ENCODE data around the gene PNMA8A.

Gene PNMA8A

GRCh38 chr19:46471116-46471733 lies at the start of gene PNMA8A:
Gene PNMA8A, minus strand, starts transcription at chr19:46471563. Its CDS starts 528 bp downstream, at chr19:46471035.
- Histone ChIP-seq H3K27me3 (ENCODE audit: control insufficient read depth, insufficient read depth, low read length) (no peaks in the 10 kb centered on the region), H3K4me3 (ENCODE audit: low read length) (peak within 1 kb of the TSS; percentile 66), H3K9ac (ENCODE audit: low read length) (no peak within 1 kb of the TSS), H3K36me3 (ENCODE audit: control insufficient read depth, insufficient read depth, low read length) (no peaks in the 10 kb centered on the region), H3K27ac (ENCODE audit: low read depth, low read length) (peak within 1 kb of the TSS; percentile 72), H3K4me1 (ENCODE audit: control insufficient read depth, insufficient read depth, low read length) (peaks cover 5% of the 10 kb centered on the region)

- Histone ChIP-seq H3K27me3 (ENCODE audit: control insufficient read depth, insufficient read depth, low read length) (no peaks in the 10 kb centered on the region), H3K4me1 (ENCODE audit: control insufficient read depth, insufficient read depth, low read length) (no peaks in the 10 kb centered on the region), H3K36me3 (ENCODE audit: control insufficient read depth, insufficient read depth, low read length) (no peaks in the 10 kb centered on the region)
Observed at GRCh38 chr19:46520616-46521015, 49.3 kb upstream of the PNMA8A start.

GRCh38 chr19:46517471-46517870 lies 46.1 kb upstream of the PNMA8A start:
- Histone ChIP-seq H3K9ac (ENCODE audit: low read length) (no peak overlapping the region), H3K4me1 (ENCODE audit: control insufficient read depth, insufficient read depth, low read length) (peaks cover 2% of the 10 kb centered on the region), H3K4me3 (ENCODE audit: low read length) (no peak overlapping the region), H3K27ac (ENCODE audit: low read depth, low read length) (no peak overlapping the region), H3K27me3 (ENCODE audit: control insufficient read depth, insufficient read depth, low read length) (peaks cover 6% of the 10 kb centered on the region), H3K36me3 (ENCODE audit: control insufficient read depth, insufficient read depth, low read length) (no peaks in the 10 kb centered on the region)

More at GRCh38 chr19:46520616-46521015, 49.3 kb upstream of the PNMA8A start:
- H3K27ac ChIP-seq (ENCODE audit: low read depth, low read length) = no peak overlapping the region
- no peak overlapping the region for H3K4me3 ChIP-seq (ENCODE audit: low read length)
- no peak overlapping the region for H3K9ac ChIP-seq (ENCODE audit: low read length)

- H3K36me3 ChIP-seq (ENCODE audit: control insufficient read depth, insufficient read depth, low read length) = no peaks in the 10 kb centered on the region
- no peak overlapping the region for H3K4me3 ChIP-seq (ENCODE audit: low read length)
- H3K27me3 ChIP-seq (ENCODE audit: control insufficient read depth, insufficient read depth, low read length) = peaks cover 6% of the 10 kb centered on the region
- H3K4me1 ChIP-seq (ENCODE audit: control insufficient read depth, insufficient read depth, low read length) = peaks cover 2% of the 10 kb centered on the region
- no peak overlapping the region for H3K27ac ChIP-seq (ENCODE audit: low read depth, low read length)
- H3K9ac ChIP-seq (ENCODE audit: low read length) = no peak overlapping the region
Observed at GRCh38 chr19:46515879-46516350, 44.6 kb upstream of the PNMA8A start.

GRCh38 chr19:46515290-46515609 lies 43.9 kb upstream of the PNMA8A start:
- Histone ChIP-seq H3K36me3 (ENCODE audit: control insufficient read depth, insufficient read depth, low read length) (no peaks in the 10 kb centered on the region), H3K4me3 (ENCODE audit: low read length) (no peak overlapping the region), H3K4me1 (ENCODE audit: control insufficient read depth, insufficient read depth, low read length) (peaks cover 2% of the 10 kb centered on the region), H3K27ac (ENCODE audit: low read depth, low read length) (no peak overlapping the region), H3K27me3 (ENCODE audit: control insufficient read depth, insufficient read depth, low read length) (peaks cover 6% of the 10 kb centered on the region), H3K9ac (ENCODE audit: low read length) (no peak overlapping the region)

GRCh38 chr19:46514589-46515289 lies 43.4 kb upstream of the PNMA8A start:
- no peak overlapping the region for H3K9ac ChIP-seq (ENCODE audit: low read length)
- peaks cover 6% of the 10 kb centered on the region for H3K27me3 ChIP-seq (ENCODE audit: control insufficient read depth, insufficient read depth, low read length)
- H3K4me3 ChIP-seq (ENCODE audit: low read length) = no peak overlapping the region
- no peak overlapping the region for H3K27ac ChIP-seq (ENCODE audit: low read depth, low read length)
- no peaks in the 10 kb centered on the region for H3K36me3 ChIP-seq (ENCODE audit: control insufficient read depth, insufficient read depth, low read length)
- peaks cover 2% of the 10 kb centered on the region for H3K4me1 ChIP-seq (ENCODE audit: control insufficient read depth, insufficient read depth, low read length)

GRCh38 chr19:46513461-46514236 lies 42.3 kb upstream of the PNMA8A start:
- Histone ChIP-seq H3K9ac (ENCODE audit: low read length) (no peak overlapping the region), H3K4me1 (ENCODE audit: control insufficient read depth, insufficient read depth, low read length) (peaks cover 2% of the 10 kb centered on the region), H3K27me3 (ENCODE audit: control insufficient read depth, insufficient read depth, low read length) (peaks cover 6% of the 10 kb centered on the region), H3K4me3 (ENCODE audit: low read length) (no peak overlapping the region), H3K27ac (ENCODE audit: low read depth, low read length) (no peak overlapping the region), H3K36me3 (ENCODE audit: control insufficient read depth, insufficient read depth, low read length) (no peaks in the 10 kb centered on the region)

- H3K9ac ChIP-seq (ENCODE audit: low read length) = no peak overlapping the region
- no peak overlapping the region for H3K4me3 ChIP-seq (ENCODE audit: low read length)
- H3K27me3 ChIP-seq (ENCODE audit: control insufficient read depth, insufficient read depth, low read length) = peaks cover 6% of the 10 kb centered on the region
- no peak overlapping the region for H3K27ac ChIP-seq (ENCODE audit: low read depth, low read length)
- H3K4me1 ChIP-seq (ENCODE audit: control insufficient read depth, insufficient read depth, low read length) = peaks cover 2% of the 10 kb centered on the region
- H3K36me3 ChIP-seq (ENCODE audit: control insufficient read depth, insufficient read depth, low read length) = no peaks in the 10 kb centered on the region
Observed at GRCh38 chr19:46511237-46511636, 39.9 kb upstream of the PNMA8A start.

- Histone ChIP-seq H3K4me3 (ENCODE audit: low read length) (no peak overlapping the region), H3K27me3 (ENCODE audit: control insufficient read depth, insufficient read depth, low read length) (no peaks in the 10 kb centered on the region), H3K36me3 (ENCODE audit: control insufficient read depth, insufficient read depth, low read length) (no peaks in the 10 kb centered on the region), H3K9ac (ENCODE audit: low read length) (no peak overlapping the region), H3K27ac (ENCODE audit: low read depth, low read length) (no peak overlapping the region), H3K4me1 (ENCODE audit: control insufficient read depth, insufficient read depth, low read length) (no peaks in the 10 kb centered on the region)
Observed at GRCh38 chr19:46508206-46508605, 36.8 kb upstream of the PNMA8A start.

GRCh38 chr19:46503848-46504453 lies 32.6 kb upstream of the PNMA8A start:
- H3K4me1 ChIP-seq (ENCODE audit: control insufficient read depth, insufficient read depth, low read length) = no peaks in the 10 kb centered on the region
- no peak overlapping the region for H3K4me3 ChIP-seq (ENCODE audit: low read length)
- no peaks in the 10 kb centered on the region for H3K27me3 ChIP-seq (ENCODE audit: control insufficient read depth, insufficient read depth, low read length)
- no peak overlapping the region for H3K9ac ChIP-seq (ENCODE audit: low read length)
- no peak overlapping the region for H3K27ac ChIP-seq (ENCODE audit: low read depth, low read length)
- H3K36me3 ChIP-seq (ENCODE audit: control insufficient read depth, insufficient read depth, low read length) = no peaks in the 10 kb centered on the region

GRCh38 chr19:46502891-46503290 lies 31.5 kb upstream of the PNMA8A start:
- Histone ChIP-seq H3K4me3 (ENCODE audit: low read length) (no peak overlapping the region), H3K4me1 (ENCODE audit: control insufficient read depth, insufficient read depth, low read length) (no peaks in the 10 kb centered on the region), H3K27ac (ENCODE audit: low read depth, low read length) (no peak overlapping the region), H3K36me3 (ENCODE audit: control insufficient read depth, insufficient read depth, low read length) (no peaks in the 10 kb centered on the region), H3K27me3 (ENCODE audit: control insufficient read depth, insufficient read depth, low read length) (no peaks in the 10 kb centered on the region), H3K9ac (ENCODE audit: low read length) (no peak overlapping the region)

- H3K27ac ChIP-seq (ENCODE audit: low read depth, low read length) = no peak overlapping the region
Observed at GRCh38 chr19:46499692-46500091, 28.3 kb upstream of the PNMA8A start.

More at GRCh38 chr19:46499692-46500091, 28.3 kb upstream of the PNMA8A start:
- Histone ChIP-seq H3K27me3 (ENCODE audit: control insufficient read depth, insufficient read depth, low read length) (no peaks in the 10 kb centered on the region), H3K36me3 (ENCODE audit: control insufficient read depth, insufficient read depth, low read length) (no peaks in the 10 kb centered on the region), H3K4me3 (ENCODE audit: low read length) (no peak overlapping the region), H3K9ac (ENCODE audit: low read length) (no peak overlapping the region), H3K4me1 (ENCODE audit: control insufficient read depth, insufficient read depth, low read length) (no peaks in the 10 kb centered on the region)

Measured in rectal smooth muscle tissue (tissue), 1 donor.